GM18526 (cell line): Measurements from ENCODE around the gene NUCKS1.

Experiments used
- POLR2A ChIP-seq: IDR thresholded peaks from 3 replicates; pipeline ENCODE4 v1.6.1; 2011; ENCODE audit not compliant: insufficient read length; ENCODE audit errors: extremely low read depth

Gene NUCKS1

GRCh38 chr1:205700865-205701401, 49.0 kb downstream of the NUCKS1 start:
- TF ChIP-seq POLR2A, result no peak

- no peak for TF ChIP-seq POLR2A
These were observed 50.6 kb downstream of the NUCKS1 start for GRCh38 chr1:205699416-205699815.

GRCh38 chr1:205698921-205699320, 51.1 kb downstream of the NUCKS1 start:
- TF ChIP-seq POLR2A, result no peak

GRCh38 chr1:205693421-205693991, 56.5 kb downstream of the NUCKS1 start:
- TF ChIP-seq POLR2A, result no peak

- no peak for TF ChIP-seq POLR2A
These were observed 57.6 kb downstream of the NUCKS1 start for GRCh38 chr1:205692423-205692822.

- TF ChIP-seq POLR2A, result no peak
These were observed 59.7 kb downstream of the NUCKS1 start for GRCh38 chr1:205690122-205690756.

- no peak for TF ChIP-seq POLR2A
These were observed 60.5 kb downstream of the NUCKS1 start for GRCh38 chr1:205689479-205689878.

- TF ChIP-seq POLR2A, result no peak
These were observed 61.6 kb downstream of the NUCKS1 start for GRCh38 chr1:205688171-205689080.

GRCh38 chr1:205687242-205687641, 62.7 kb downstream of the NUCKS1 start:
- TF ChIP-seq POLR2A, result no peak

- TF ChIP-seq POLR2A, result no peak
These were observed 68.6 kb downstream of the NUCKS1 start for GRCh38 chr1:205681364-205681763.

- TF ChIP-seq POLR2A, result no peak
These were observed 69.7 kb downstream of the NUCKS1 start, which contains the start of gene SLC45A3 for GRCh38 chr1:205680073-205680851. SLC45A3 (minus strand) TSS chr1:205680509; CDS start chr1:205664656, 15,853 bp downstream.

- no peak for TF ChIP-seq POLR2A
These were observed 71.5 kb downstream of the NUCKS1 start for GRCh38 chr1:205678286-205679111.

- TF ChIP-seq POLR2A, result no peak
These were observed 72.8 kb downstream of the NUCKS1 start for GRCh38 chr1:205677167-205677566.

- TF ChIP-seq POLR2A, result no peak
These were observed 73.4 kb downstream of the NUCKS1 start for GRCh38 chr1:205676597-205676996.
